ENCODE results near the gene SLCO4C1. TPM values are rescaled to one million over a fixed set of nuclear protein-coding genes. Genes with fewer than 3 reads are reported as not detected.

Gene SLCO4C1
- total and polyA plus RNA-seq, 9 of the 15 experiments (the other 6 are each of a cell fraction or from before 2014, with no cell fraction given) = 0.04 to 1.1 (median 0.13) TPM; not detected in 1

- no peak for TF ChIP-seq AFF1 (IDR thresholded peaks at IDR 0.05; ENCODE audit: low read depth in 1 of 2, partially characterized antibody in 2 of 2)
- no peak for TF ChIP-seq ZNF140 (CRISPR knock-in tag; IDR thresholded peaks at IDR 0.05)
- TF ChIP-seq KLF6 (CRISPR knock-in tag; IDR thresholded peaks at IDR 0.05; ENCODE audit: borderline replicate concordance) = no peak
- no peak for TF ChIP-seq SREBF1 (IDR thresholded peaks at IDR 0.05; ENCODE audit: borderline replicate concordance, low read depth, low read length)
- TF ChIP-seq HIVEP1 (CRISPR knock-in tag; IDR thresholded peaks at IDR 0.05) = no peak
Measured at GRCh38 chr5:102278231-102278630, 17.9 kb downstream of the SLCO4C1 start (continued).

GRCh38 chr5:102277144-102277543 lies 18.9 kb downstream of the SLCO4C1 start:
- Histone ChIP-seq H3K36me3 (ENCODE audit: control insufficient read depth, insufficient read depth, low read length) (no peaks in the 10 kb centered on the region), H2AFZ (ENCODE audit: low read depth, low read length) (no peak overlapping the region), H3K4me1 (replicated peaks in 1 of 2; ENCODE audit: control insufficient read depth in 2 of 2, insufficient read depth in 2 of 2, low read length in 2 of 2) (no peaks in the 10 kb centered on the region), H3K4me3 (no peak overlapping the region), H3K4me2 (ENCODE audit: insufficient read depth, low read length) (no peak overlapping the region), H4K20me1 (replicated peaks; ENCODE audit: control insufficient read depth, insufficient read depth, low read length) (no peaks in the 10 kb centered on the region), H3K9ac (ENCODE audit: insufficient read depth in 1 of 2, low read depth in 2 of 2, low read length in 2 of 2) (no peak overlapping the region), H3K27me3 (ENCODE audit: control insufficient read depth in 2 of 2, insufficient read depth in 2 of 2, low read length in 2 of 2) (no peaks in the 10 kb centered on the region), H3K79me2 (ENCODE audit: control insufficient read depth, insufficient read depth, low read length) (no peaks in the 10 kb centered on the region), H3K9me1 (ENCODE audit: control insufficient read depth, insufficient read depth, low read length) (no peaks in the 10 kb centered on the region), H3K9me3 (replicated peaks; ENCODE audit: control insufficient read depth, insufficient read depth, low read depth, low read length) (no peaks in the 10 kb centered on the region), H3K27ac (ENCODE audit: extremely low read depth, low read depth, low read length) (no peak overlapping the region)
- ChIA-PET POLR2A (no interaction called here), CTCF (ENCODE audit: low intra/inter-chr PET ratio) (no interaction called here)
- no peak for ATAC-seq
- intact Hi-C loops (cut with micrococcal nuclease) = no loop called here
- DNase-seq (ENCODE audit: extremely low read depth in 1 of 4, low spot score in 3 of 4) = no peak
- 10% methylated on average over 2 of the region's 2 CpGs for WGBS (ENCODE audit: insufficient coverage, low coverage, missing lambda C conversion rate)
- no TSS peak for BruUV-seq (replicated peaks)
- FAIRE-seq = no peak
- TF ChIP-seq DNMT1 (IDR thresholded peaks at IDR 0.05) (no peak), SRF (CRISPR knock-in tag; IDR thresholded peaks at IDR 0.05) (no peak), GABPB1 (CRISPR knock-in tag; IDR thresholded peaks at IDR 0.05) (no peak), ZNF124 (CRISPR knock-in tag; IDR thresholded peaks at IDR 0.05) (no peak), ZSCAN29 (IDR thresholded peaks at IDR 0.05) (no peak), ATF4 (CRISPR knock-in tag; IDR thresholded peaks at IDR 0.05) (no peak), TCF3 (CRISPR knock-in tag; IDR thresholded peaks at IDR 0.05) (no peak), PTBP1 (IDR thresholded peaks at IDR 0.05; ENCODE audit: low read depth, low read length) (no peak)
- in situ Hi-C loops (cut with MboI) = no loop called here

Measured in K562 (cell line).